Heart left ventricle (tissue), 13 donors: Measurements from ENCODE around the gene IFRD1.

Experiments used
- CTCF ChIP-seq, 12 donors: fragments of 200-600 bp; sonication (generic) in 4 of 12; IDR thresholded peaks; one replicate each; pipeline versions ENCODE4 v1.5.0 to v1.8.0; 2018 to 2022; ENCODE audit warnings: antibody characterized with exemption in 12 of 12, mild to moderate bottlenecking in 5 of 12
- POLR2A ChIP-seq, 2 donors: fragments of 450-650 bp; IDR thresholded peaks; one replicate each; pipeline ENCODE4 v1.6.1; 2017; ENCODE audit warnings: antibody characterized with exemption in 2 of 2, mild to moderate bottlenecking in 2 of 2, moderate library complexity in 2 of 2
- donor health status: ischemic (EF 13 %, LVEDD 7.1; RV severe dilation, severe dysfunction).
- donor health status: DM: no; HTN: yes; CAD: no.
- donor health status: DM: no; HTN: no; CAD: no.
- donor health status: ischemic (EF 25% LVEDD 6.9; RV normal size, moderate dysfunction).
- donor health status: ischemic (EF 25% LVEDD 5.7; RV mildly dilated, moderate dysfunction).
- donor health status: ischemic (EF 35%, LVEDD 5.7; RV mildly dilated, moderate dysfunction).
- donor health status: nonischemic (EF 11% LVEDD 7.7; RV severe dilation, severe dysfunction).
- donor health status: DM: yes; HTN: yes; CAD: no.
- donor health status: PGD.
- donor health status: ischemic (EF 29% LVEDD 5.4; RV normal size, mild dysfunction).
- donor health status: nonischemic (EF 23%, LVEDD 6.1; RV moderate dilation, normal function).

DNA sequence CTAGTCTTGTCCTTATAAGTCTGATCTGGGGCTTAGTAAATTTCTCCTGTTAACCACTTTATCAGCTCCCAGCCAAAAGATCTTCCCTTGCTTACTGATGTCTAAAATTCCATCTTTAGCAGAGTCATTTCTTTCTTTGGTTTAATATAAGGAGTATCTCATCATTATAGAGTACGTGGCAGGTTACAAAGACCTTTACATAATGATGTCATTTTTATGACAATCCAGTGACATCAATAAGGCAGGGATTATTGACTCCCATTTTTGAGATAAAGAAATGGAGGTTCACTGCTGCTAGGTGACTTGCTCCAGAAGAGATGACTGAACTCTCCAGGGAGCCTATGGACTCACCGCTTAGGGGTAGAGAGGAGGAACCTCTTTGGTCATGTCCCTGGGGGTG, 8.1 kb upstream of the IFRD1 start:
- no peak for TF ChIP-seq CTCF (IDR thresholded peaks at IDR 0.05)
- no peak for TF ChIP-seq POLR2A (IDR thresholded peaks at IDR 0.05)
